ENCODE measurements around the gene CBX1.

DNA sequence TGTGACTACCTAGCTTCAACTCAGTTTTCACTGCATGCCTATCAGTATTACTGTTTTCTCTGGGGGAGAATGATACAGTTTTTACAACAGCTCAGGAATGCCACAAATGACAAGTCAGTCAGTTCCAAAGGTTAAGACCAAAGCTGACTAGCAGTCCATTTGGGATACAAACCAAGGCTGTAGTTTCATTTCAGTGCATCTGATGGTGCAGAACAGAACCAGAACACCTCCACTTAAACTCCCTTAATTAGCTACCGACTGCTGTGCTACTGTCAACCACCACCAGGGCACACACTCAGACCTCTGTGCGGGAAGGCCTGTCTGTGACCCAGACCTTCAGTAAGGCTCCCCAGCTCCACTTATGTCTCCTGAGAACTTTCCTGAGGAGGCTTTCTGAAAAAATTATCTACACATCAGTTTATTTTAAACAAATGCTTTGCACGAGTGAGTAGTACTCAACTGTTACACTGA, 32.8 kb downstream of the CBX1 start:
- TF ChIP-seq CTCF (IDR thresholded peaks at IDR 0.05), result no peak
- TF ChIP-seq POLR2AphosphoS5 (IDR thresholded peaks at IDR 0.05; ENCODE audit: insufficient read depth in 1 of 2, low read depth in 1 of 2), result no peak
- TF ChIP-seq POLR2A (IDR thresholded peaks at IDR 0.05), result no peak

Data from vagina (tissue), 2 donors.